Measurements from ENCODE around the gene XIRP1.

- TF ChIP-seq CTCF (IDR thresholded peaks at IDR 0.05) (no peak), POLR2AphosphoS5 (IDR thresholded peaks at IDR 0.05; ENCODE audit: insufficient read depth in 1 of 2, low read depth in 1 of 2) (no peak)
These were observed 46.3 kb downstream of the XIRP1 start for GRCh38 chr3:39146083-39146501.
